NT2/D1 (cell line): ENCODE data around the gene CAMK1G.

Experiments used
- SUZ12 ChIP-seq: IDR thresholded peaks from 2 replicates; pipeline ENCODE4 v1.6.1; 2011; ENCODE audit not compliant: insufficient read length, insufficient read depth; ENCODE audit errors: extremely low read depth
- YY1 ChIP-seq: IDR thresholded peaks from 2 replicates; pipeline ENCODE4 v1.6.1; 2011; ENCODE audit not compliant: insufficient read length, insufficient read depth

DNA sequence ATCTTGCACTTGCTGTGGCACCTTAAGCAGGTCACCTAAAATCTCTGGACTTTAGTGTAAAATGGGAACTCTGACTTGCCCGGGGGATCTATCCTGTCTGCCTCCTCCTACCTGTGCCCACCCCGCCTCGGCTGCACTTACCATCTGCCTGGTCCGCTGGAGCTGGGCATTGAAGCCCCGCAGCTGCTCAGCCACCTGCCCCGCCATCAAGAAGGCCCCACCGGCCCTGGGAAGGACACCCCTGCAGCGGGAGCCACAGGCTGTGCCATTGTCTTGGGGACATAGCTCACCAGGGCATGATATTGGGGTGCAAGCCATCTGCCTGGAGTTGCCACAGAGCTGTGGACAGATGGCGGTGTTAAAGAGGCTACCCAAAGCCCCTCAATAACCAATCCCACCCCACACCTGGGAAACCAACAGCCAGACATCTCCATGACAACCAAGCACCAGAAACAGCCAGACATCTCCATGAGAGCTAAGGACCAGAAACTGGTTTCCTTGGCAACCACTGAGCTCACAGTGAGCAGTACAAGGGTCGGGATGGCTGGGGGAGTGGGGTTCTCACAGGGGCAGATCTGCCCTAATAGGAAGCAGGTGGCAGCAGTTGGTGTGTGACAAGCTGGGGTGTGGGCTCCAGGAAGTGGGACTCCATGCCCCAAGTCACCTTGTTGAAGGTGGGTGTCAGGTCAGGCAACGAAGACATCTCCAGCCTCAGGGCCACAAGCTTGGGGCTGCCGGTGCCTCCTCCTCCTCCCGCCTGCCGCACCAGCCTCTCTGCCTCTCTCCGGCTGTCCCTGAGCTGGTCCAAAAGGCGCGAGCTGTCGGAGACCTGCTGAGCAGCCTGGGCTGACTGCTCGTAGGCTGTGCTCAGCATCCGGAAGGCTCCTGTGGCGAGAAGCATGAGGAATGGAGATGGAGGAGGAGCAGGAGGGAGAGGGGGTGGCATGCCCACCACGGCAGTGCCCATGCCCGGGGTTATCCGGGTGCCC is 39.6 kb downstream of the CAMK1G start:
- TF ChIP-seq YY1 (no peak), SUZ12 (no peak)
